RWPE1 (cell line): ENCODE results near the gene PLCB4.

Source experiments
- CTCF ChIA-PET: fragments of 350-600 bp; sonication (Branson Sonifier 250); formaldehyde crosslinking; extraction: SDS; loops from one replicate; lab custom pipeline; 2021; lab: Yijun Ruan, JAX
- POLR2A ChIA-PET: fragments of 400-600 bp; formaldehyde crosslinking; extraction: SDS; loops from one replicate; lab custom pipeline; 2020; ENCODE audit warnings: antibody characterized with exemption; ENCODE audit not compliant: low non-redundant PET; lab: Yijun Ruan, JAX
- DNase-seq: peaks from one replicate; pipeline ENCODE4 v3.0.0; 2012; ENCODE audit warnings: low spot score
- H3K27ac ChIP-seq: fragments of 450-650 bp; 2 replicates; pipeline ENCODE4 v1.5.1; 2017
- CTCF ChIP-seq: fragments of 450-650 bp; conservative IDR thresholded peaks from 2 replicates; pipeline ENCODE4 v1.5.1; 2017; ENCODE audit warnings: low read depth, mild to moderate bottlenecking

The PLCB4 gene

GRCh38 chr20:9367746-9368145, 298.9 kb downstream of the PLCB4 start:
- H3K27ac ChIP-seq, result no peak overlapping the region
- POLR2A ChIA-PET, result no interaction called here
- TF ChIP-seq CTCF, result no peak
- CTCF ChIA-PET, result interaction anchor here (0.5 kb wide), 1 partner anchor 379 kb away, joined by 3 read pairs; no protein-coding TSS in a partner anchor
- no peak for DNase-seq

- POLR2A ChIA-PET, result no interaction called here
- CTCF ChIA-PET, result no interaction called here
- H3K27ac ChIP-seq, result no peak overlapping the region
- no peak for DNase-seq
- TF ChIP-seq CTCF, result no peak
Measured at GRCh38 chr20:9368893-9369292, 300.0 kb downstream of the PLCB4 start.

GRCh38 chr20:9369557-9369956, 300.7 kb downstream of the PLCB4 start:
- POLR2A ChIA-PET, result no interaction called here
- H3K27ac ChIP-seq, result no peak overlapping the region
- no peak for TF ChIP-seq CTCF
- CTCF ChIA-PET, result interaction anchor here (1.2 kb wide), 1 partner anchor 24 kb away, joined by 5 read pairs; no protein-coding TSS in a partner anchor
- no peak for DNase-seq

- POLR2A ChIA-PET, result no interaction called here
- no peak overlapping the region for H3K27ac ChIP-seq
- CTCF ChIA-PET, result no interaction called here
- no peak for TF ChIP-seq CTCF
- no peak for DNase-seq
Measured at GRCh38 chr20:9374072-9374471, 305.2 kb downstream of the PLCB4 start.

- no peak for TF ChIP-seq CTCF
- ChIA-PET CTCF (no interaction called here), POLR2A (no interaction called here)
- no peak overlapping the region for H3K27ac ChIP-seq
- DNase-seq, result no peak
Measured at GRCh38 chr20:9374480-9374879, 305.6 kb downstream of the PLCB4 start.

- TF ChIP-seq CTCF, result no peak
- no peak for DNase-seq
- CTCF ChIA-PET, result no interaction called here
- POLR2A ChIA-PET, result no interaction called here
- no peak overlapping the region for H3K27ac ChIP-seq
Measured at GRCh38 chr20:9375221-9375681, 306.4 kb downstream of the PLCB4 start.
